Effector CD4-positive, alpha-beta T cell (primary cell): Measurements from ENCODE around the gene TAPBPL.
"Not testable (repeated sequence)": the region's sequence is repeated elsewhere in the genome, so short reads cannot be mapped to it uniquely, and the experiment has no call there.

ENCODE experiments used
- DNase-seq: peaks from one replicate; pipeline ENCODE4 v3.0.0-alpha.2; 2020

The TAPBPL gene

GRCh38 chr12:6463858-6464257 lies 12.0 kb downstream of the TAPBPL start:
- no peak for DNase-seq

GRCh38 chr12:6464531-6464930 lies 12.7 kb downstream of the TAPBPL start:
- no peak for DNase-seq

GRCh38 chr12:6465467-6466183 lies 13.8 kb downstream of the TAPBPL start:
- DNase-seq, result peak; percentile 40

DNA sequence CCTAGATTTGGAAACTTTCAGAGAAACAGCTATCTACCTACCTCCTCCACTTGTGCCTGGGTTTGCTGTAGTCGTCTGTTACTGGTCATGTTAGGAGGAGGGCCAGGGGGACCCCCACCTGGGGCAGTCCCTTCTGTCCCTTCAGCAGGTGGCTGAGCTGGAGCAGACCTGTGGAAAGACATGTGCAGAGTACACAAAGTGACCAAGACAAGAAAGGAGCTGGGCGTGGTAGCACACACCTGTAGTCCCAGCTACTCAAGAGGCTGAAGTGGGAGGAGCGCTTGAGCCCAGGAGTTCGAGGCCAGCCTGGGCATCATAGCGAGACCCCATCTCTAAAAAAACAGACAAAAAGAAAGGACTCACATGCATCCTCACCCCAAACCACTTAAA lies 14.3 kb downstream of the TAPBPL start:
- no peak for DNase-seq

- not testable (repeated sequence) for DNase-seq
These were observed 14.9 kb downstream of the TAPBPL start for GRCh38 chr12:6466751-6467150.

- not testable (repeated sequence) for DNase-seq
These were observed 15.9 kb downstream of the TAPBPL start for GRCh38 chr12:6467571-6468282.

DNA sequence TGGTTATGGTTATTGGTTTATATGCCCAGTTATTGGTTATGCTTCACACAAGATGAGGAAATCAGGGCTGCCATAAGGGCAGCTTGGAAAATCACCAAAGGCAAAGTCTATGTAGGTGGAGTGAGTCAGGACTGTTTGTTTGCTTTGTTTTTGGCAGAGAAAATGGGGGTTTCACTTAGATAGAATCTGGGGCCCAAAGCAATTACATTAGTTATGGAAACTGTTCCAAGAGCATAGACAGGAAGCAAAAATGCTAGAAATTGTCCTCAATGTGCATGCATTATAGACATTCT lies 16.4 kb downstream of the TAPBPL start:
- no peak for DNase-seq

- no peak for DNase-seq
These were observed 17.2 kb downstream of the TAPBPL start for GRCh38 chr12:6469092-6469491.

- DNase-seq, result no peak
These were observed 17.9 kb downstream of the TAPBPL start for GRCh38 chr12:6469609-6470374.

- peak; percentile 98 for DNase-seq
These were observed 18.7 kb downstream of the TAPBPL start, which contains the start of gene VAMP1 for GRCh38 chr12:6470375-6471163. VAMP1 (minus strand) TSS chr12:6470677; CDS start chr12:6470531, 146 bp downstream.

DNA sequence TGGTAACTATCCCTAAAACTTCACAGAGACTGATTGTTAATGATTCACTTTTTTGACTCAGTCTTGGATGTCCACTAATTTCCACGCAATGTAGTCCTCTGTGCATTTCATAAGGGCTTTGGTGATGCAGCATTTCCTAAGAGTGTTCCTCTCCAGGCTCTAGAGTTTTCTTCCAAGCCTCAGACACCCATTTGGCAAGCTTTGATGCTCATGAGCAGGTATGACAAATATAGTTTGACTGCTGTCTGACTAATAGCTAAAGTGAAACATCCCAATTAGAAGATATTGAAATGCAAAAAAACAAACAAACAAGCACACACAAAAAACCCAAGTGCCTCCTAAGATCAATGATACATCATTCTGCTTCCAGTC lies 20.1 kb downstream of the TAPBPL start:
- DNase-seq, result no peak

- DNase-seq, result no peak
These were observed 20.6 kb downstream of the TAPBPL start for GRCh38 chr12:6472491-6472890.

GRCh38 chr12:6475233-6475975 lies 23.6 kb downstream of the TAPBPL start:
- DNase-seq, result not testable (repeated sequence)

DNA sequence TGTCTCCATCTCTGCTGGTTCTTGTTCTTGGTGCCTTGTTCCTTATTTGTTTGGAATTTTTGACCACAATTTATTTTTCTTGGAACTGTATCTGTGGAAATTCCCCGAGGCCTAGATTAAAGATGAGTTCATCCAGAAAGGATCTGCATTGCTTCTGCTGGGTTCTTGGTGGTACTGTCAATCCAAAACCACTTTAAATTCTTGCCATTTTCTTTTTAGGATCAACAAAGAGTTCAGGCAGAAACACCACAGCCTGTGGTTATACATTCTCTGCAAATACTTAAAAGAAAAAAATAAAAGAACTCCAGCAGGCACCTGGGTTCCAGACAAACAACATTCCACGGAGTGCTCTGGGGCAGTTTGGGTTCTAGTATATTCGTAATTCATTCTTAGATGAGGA lies 24.6 kb downstream of the TAPBPL start:
- DNase-seq, result no peak

DNA sequence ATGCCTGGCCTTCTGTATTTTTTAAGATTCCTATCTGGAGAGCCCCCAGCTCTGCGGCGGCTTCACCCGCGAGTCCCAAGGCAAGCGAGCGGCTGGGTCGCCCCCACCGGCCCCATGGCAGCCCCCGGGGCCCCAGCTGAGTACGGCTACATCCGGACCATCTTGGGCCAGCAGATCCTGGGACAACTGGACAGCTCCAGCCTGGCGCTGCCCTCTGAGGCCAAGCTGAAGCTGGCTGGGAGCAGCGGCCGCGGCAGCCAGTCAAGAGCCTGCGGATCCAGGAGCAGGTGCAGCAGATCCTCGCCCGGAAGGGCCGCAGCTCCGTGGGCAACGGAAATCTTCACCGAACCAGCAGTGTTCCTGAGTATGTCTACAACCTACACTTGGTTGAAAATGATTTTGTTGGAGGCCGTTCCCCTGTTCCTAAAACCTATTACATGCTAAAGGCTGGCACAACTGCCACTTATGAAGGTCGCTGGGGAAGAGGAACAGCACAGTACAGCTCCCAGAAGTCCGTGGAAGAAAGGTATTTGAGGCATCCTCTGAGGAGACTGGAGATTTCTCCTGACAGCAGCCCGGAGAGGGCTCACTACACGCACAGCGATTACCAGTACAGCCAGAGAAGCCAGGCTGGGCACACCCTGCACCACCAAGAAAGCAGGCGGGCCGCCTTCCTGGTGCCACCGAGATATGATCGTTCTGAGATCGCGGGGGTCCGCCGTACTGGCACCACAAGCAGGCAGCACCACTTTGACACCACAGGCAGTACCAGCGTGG lies 25.9 kb downstream of the TAPBPL start:
- not testable (repeated sequence) for DNase-seq

DNA sequence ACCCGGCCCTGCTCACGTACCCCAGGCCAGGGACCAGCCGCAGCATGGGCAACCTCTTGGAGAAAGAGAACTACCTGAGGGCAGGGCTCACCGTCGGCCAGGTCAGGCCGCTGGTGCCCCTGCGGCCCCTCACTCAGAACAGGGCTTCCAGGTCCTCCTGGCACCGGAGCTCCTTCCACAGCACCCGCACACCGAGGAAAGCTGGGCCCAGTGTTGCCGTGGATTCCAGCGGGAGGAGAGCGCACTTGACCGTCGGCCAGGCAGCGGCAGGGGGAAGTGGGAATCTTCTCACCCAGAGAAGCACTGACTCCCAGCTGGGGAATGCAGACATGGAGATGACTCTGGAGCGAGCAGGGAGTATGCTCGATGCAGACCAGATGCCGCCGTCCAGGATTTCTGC lies 26.6 kb downstream of the TAPBPL start:
- no peak for DNase-seq

- DNase-seq, result no peak
These were observed 36.4 kb downstream of the TAPBPL start for GRCh38 chr12:6488240-6488639.

- no peak for DNase-seq
These were observed 37.6 kb downstream of the TAPBPL start for GRCh38 chr12:6489449-6489848.

GRCh38 chr12:6490673-6491072 lies 38.8 kb downstream of the TAPBPL start:
- not testable (repeated sequence) for DNase-seq

DNA sequence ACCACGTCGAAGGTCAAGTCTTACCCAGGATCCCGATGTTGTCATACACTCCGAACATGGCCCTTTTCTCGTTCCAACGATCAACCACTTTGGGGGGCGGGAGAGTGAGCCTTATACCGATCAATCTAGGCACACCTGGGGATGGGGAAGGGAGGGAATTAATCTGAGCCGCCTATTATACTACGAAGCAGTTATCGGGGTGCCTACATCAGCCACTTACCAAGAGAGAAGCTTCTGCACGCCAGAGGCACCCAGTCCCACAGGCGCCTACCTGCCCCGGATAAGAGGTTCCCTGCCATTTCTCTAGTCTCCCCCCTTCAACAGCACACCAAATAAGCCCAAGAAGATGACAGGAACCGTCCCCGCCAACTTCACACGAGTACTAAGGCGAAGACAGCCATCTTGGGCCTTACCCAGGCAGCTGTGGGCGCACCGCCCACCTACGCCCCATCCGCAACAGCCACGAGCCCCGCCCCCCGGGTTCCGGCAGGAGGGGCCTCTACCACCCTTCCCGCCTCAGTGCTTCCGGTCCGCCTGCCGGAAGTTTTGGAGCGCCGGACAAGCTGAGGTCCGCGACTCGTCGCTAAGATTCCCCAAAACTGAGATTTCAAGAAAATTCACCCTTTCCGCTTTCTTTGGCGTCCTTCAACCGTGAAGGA lies 41.1 kb downstream of the TAPBPL start, which contains the start of gene MRPL51:
MRPL51 (minus strand) TSS at position 425 of the 659 bp plus-strand sequence; CDS start at position 299, 126 bp downstream.
- DNase-seq, result peak; percentile 96
